ENCODE measurements around the gene PCNX1.

GRCh38 chr14:71070169-71070568 is 162.9 kb downstream of the PCNX1 start:
- TF ChIP-seq CTCF (tag by site-specific recombination; IDR thresholded peaks at IDR 0.05), result no peak
- no peak for TF ChIP-seq PRDM2 (tag by site-specific recombination; IDR thresholded peaks at IDR 0.05; ENCODE audit: borderline replicate concordance)
- TF ChIP-seq ZNF23 (tag by site-specific recombination; IDR thresholded peaks at IDR 0.05; ENCODE audit: borderline replicate concordance), result no peak
- TF ChIP-seq FEZF1 (tag by site-specific recombination; IDR thresholded peaks at IDR 0.05), result no peak
- no peak for TF ChIP-seq ZNF600 (tag by site-specific recombination; IDR thresholded peaks at IDR 0.05)
- TF ChIP-seq ZNF350 (tag by site-specific recombination; IDR thresholded peaks at IDR 0.05), result no peak
- TF ChIP-seq ZBTB8A (tag by site-specific recombination; IDR thresholded peaks at IDR 0.05), result no peak
- TF ChIP-seq ZSCAN30 (tag by site-specific recombination; IDR thresholded peaks at IDR 0.05), result no peak
- TF ChIP-seq ELK4 (IDR thresholded peaks at IDR 0.05; ENCODE audit: borderline replicate concordance, low read depth, low read length), result no peak
- TF ChIP-seq ZNF549 (tag by site-specific recombination; IDR thresholded peaks at IDR 0.05), result no peak
- no peak for TF ChIP-seq GLIS2 (tag by site-specific recombination; IDR thresholded peaks at IDR 0.05)
- no peak for TF ChIP-seq ZNF660 (tag by site-specific recombination; IDR thresholded peaks at IDR 0.05)

Data from HEK293 (cell line).